CMK (cell line): Measurements from ENCODE around the gene SMIM27.

Source experiments
- DNase-seq: peaks from one replicate; pipeline ENCODE4 v3.0.0-alpha.2; 2010; ENCODE audit warnings: low read depth

Gene SMIM27

DNA sequence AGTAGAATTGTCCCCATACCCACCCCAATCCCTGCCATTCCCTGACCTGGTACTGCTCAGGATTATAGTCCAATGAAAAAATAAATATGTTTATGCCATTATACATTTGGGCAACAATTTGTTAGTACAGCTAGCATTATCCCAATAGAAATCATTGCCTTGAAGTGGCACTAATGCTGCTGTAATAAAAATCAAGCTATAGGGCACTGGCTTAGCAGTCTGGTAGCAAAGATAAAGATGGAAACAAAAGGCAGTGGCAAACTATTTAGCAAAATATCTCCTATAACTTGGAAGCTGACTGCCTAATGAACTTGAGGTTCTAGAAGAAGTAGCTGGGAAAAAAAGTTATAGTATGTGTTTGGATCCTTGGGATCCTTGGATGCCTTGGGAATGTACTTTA, 2.5 kb downstream of the SMIM27 start:
- DNase-seq = no peak

DNA sequence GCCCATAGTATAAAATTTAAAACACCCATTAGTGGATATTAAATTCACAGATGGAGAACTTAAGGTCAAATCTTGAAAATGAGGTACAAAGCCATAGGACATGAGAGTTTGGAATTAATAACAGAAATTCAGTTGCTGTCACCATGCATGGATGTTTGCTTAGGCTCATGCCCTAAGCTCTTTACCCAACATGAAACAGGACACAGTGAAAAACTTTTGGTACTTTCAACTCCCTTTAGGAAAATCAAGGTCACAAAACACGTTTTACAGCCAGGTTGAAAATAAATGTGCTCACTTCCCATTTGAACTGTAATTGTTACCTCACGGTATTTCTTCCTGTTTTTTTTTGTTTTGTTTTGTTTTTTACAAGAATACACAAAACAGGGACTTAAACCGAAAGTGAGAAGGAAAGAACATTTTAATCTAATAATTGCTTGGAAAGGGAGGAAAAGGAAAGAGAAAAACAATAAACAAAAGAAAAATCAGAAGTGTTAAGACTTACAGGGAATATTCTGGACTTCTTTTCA, 6.3 kb downstream of the SMIM27 start:
- no peak for DNase-seq

DNA sequence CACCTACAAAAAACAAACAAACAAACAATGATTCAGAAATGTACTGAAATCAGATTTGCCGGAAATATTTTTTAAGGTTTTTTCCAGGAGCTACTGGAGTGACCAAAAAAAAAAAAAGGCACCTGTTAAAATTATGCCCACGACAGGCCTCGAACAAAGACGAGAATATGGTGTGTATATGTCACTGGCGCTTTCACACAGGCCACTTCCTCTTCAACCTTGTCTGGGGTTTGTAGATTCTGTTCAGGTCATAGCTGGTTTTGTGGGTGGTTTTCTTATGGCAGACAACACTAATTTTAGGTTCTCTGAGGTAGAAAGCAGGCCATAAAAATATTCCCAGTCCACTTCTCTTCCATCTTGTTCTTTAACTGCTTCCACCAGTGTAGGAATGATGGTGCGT, 13.8 kb downstream of the SMIM27 start:
- no peak for DNase-seq

DNA sequence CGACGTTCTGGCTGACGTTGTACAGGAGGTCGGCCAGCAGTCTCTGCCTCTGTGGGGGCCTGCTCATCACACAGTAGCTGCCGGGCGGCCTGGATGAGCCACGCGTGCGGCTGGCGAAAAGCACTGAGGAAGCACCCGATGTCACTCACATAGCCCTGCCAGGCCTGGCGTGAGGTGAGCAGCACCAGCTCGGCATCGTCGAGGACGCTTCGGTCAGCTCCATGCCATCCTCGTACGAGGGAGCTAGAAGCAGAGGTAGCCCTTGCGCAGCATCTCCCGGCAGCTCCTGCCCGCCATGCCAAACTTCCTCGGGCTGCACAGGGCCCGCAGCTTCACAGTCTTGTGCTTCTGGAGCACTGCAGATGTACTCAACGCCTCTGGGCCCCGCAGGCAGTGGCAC, 14.6 kb downstream of the SMIM27 start:
- no peak for DNase-seq

DNA sequence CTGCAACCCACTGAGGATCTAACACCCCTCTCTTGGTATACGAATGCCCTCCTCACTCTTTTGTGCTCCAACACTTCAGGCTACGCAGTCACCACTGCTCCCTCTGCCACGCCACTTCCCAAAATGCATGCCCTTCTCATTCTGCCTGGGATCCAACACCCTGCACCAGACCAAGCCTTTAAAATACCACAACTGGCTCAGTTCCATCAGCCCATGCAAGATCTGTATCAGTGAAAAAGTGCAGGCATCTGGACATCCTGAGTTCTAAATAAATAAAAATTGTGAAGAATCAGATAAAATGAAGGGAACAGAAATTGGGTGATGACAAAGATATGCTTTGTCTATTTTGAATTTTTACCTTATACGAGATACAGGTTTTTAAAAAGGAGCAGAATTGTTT, 18.1 kb downstream of the SMIM27 start:
- DNase-seq = no peak

DNA sequence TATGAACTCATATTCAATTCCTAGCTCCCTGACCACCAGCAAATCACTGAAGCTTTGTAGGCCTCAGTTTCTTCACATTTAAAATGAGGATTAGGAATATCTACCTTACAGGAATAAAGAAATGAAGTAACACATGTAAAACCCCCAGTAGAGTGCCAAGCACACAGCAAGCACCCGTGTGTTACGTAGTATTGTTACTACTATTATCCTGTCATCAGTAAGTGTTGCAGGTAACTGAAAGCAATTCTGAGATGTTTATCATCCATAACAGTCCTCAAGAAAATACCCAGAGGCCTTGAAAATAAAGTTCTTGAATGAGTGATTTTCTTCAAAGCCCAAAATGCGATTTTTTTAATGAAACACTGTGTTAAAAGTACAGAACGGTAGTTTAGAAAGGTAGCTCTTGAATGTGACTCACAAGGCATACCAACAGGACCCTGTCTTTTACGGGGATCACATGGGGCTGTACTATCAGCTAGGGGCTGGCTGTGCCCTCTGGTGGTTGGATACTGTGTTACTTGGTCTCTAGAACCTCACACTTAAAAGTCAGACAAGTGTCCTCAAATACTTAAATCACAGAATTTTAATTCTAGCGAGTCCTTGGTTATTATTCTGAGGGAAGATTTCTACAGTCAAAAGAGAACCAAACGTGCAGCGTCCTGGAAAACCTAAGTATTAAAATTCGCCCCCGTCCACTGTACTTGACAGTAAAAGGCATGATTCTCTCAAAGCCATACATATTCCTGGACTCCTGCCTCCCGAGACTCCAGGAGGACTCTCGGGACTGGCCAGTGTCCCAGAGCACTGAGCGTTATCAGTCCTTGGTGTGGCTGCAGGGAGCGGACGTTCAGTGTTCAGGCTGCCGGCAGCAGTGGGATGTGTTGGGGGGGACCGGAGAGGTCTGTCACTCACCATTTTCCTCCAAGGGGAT, 20.1 kb downstream of the SMIM27 start:
- peak; percentile 59 for DNase-seq

DNA sequence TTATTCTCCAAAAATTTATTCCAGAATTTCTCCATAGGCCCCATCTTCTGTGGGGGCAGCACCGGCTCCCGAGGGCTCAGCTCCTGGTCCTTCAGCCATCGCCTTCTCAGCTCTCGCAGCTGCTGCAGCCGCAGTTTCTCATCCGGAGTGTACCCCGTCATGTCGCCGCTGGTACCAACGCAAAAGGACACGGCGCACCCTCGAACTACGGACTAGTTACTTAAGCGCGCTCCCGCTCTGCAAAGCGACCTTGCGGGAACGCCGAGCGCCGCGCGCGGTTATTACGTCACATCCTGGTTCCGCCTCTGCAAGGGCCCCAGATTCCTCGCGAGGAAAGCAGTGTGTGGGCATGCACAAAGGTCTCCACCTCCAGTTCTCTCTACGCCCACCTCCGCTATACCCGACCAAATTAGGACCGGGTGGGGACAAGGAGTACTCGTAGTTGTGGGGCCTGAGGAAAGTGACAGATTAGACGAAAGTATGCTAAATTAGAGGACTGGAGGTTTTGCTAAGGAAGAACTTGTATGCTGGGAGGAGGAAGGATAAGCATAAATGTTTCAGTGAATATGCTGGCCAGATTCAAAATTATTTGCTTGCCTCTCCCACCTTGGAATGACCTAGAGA, 20.9 kb downstream of the SMIM27 start, which contains the start of gene NDUFB6:
Gene NDUFB6, minus strand, starts transcription at position 260 of the 624 bp plus-strand sequence. Its CDS starts 99 bp downstream, at position 161.
- DNase-seq = peak; percentile 89

- DNase-seq = no peak
Measured at GRCh38 chr9:32573821-32574220, 21.7 kb downstream of the SMIM27 start.

DNA sequence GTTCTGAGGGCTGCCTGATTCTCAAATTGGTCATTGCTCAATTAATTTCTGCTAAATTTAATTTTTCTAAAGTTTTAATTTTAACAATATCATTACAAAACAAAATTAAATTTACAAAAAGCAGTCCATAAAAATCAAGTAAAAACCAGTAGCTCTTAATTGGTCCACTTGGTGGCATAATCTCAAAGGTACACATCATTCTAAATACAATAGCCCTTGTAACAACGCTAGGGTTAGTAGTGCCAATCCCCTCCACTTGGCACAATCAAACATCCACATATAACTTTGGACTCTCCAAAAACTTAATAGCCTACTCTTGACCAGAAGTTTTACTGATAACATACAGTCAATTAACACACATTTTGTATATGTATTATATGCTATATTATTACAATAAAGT, 22.7 kb downstream of the SMIM27 start:
- no peak for DNase-seq

DNA sequence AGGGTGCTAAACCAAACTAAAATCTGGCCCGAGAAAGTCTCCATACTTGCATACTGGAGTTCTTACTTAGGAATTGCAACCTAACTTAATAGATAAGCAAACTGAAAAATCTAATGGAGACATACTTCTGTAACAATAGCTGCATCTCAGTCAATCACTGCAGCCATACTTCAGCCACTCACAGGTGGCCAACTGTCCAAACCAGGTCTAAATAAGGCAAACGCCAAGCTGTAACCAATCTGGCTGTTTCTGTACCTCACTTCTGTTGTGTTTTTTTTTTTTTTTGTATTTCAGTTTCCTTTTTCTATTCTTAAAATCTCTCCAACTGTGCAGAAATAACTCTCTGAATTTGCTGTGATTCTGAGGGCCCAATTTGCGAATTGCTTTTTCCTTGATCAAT, 25.2 kb downstream of the SMIM27 start:
- no peak for DNase-seq

- no peak for DNase-seq
Measured at GRCh38 chr9:32578976-32579375, 26.8 kb downstream of the SMIM27 start.

DNA sequence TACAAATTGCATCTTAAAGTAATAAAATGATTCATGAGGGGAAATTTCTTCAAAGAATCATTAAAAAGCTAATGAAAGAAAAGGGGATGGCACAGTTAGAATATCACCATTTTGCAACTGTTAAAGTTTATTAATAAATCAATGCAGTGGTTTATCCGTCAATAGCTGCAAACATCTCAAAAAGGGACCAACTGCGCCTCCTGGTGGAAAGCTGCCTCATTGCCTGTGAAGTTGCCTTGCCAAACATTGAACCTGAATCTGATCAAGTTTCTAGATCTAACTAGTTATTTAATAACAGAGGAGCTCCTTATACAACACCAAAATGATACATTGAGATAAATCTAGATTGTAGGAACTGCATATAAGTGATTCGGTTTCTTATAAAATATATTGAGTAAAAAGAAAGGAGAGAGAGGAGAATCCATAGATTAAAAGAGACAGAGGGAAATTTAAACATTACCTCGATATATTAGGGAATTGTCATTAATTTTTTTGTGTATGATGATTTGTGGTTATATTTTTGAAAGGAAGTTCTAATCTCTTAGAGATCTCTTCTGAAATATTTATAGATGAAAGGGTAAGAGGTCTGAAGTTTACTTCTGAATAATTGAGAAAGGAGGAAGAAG, 27.7 kb downstream of the SMIM27 start:
- peak; percentile 37 for DNase-seq

- DNase-seq = no peak
Measured at GRCh38 chr9:32580631-32581300, 28.6 kb downstream of the SMIM27 start.

- DNase-seq = no peak
Measured at GRCh38 chr9:32581512-32582143, 29.5 kb downstream of the SMIM27 start.

GRCh38 chr9:32584784-32585183, 32.7 kb downstream of the SMIM27 start:
- no peak for DNase-seq

DNA sequence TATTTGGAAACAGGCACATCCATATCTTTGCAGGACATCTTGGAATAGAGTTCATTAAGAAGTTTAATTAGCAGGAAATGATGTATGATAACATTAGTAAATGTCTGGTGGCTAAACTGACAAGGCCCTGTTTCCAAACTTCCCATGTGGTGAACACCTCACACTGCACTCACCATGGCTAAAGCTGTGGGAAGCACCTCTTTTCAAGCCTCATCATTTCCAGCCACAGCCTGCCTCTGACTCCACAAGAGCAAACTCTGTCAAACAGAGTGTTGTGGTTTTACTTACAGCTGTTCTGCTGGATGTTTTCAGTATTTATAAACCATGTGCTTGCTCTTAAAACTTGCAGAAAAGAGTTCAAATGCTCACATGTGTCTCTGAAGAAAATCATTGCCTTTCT, 35.8 kb downstream of the SMIM27 start:
- DNase-seq = no peak

- no peak for DNase-seq
Measured at GRCh38 chr9:32589083-32589723, 37.1 kb downstream of the SMIM27 start.

DNA sequence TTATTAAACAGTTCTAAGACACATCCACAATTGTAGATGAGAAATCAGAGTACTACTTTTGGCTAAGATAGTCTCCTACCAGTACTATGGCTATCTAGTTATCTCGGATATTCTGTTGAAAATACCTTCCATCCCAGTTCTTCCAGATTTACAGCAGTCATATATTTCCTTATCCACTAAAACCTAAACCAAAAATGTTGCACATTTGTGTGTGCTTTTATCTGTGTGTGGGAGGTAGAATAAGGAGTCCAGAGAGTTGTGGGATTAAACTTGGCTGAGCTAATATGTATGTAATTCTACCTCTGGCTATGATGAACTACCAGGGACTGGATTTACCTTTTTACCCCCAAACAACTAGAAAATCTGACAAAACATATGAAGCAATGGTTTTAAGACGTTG, 38.3 kb downstream of the SMIM27 start:
- no peak for DNase-seq

DNA sequence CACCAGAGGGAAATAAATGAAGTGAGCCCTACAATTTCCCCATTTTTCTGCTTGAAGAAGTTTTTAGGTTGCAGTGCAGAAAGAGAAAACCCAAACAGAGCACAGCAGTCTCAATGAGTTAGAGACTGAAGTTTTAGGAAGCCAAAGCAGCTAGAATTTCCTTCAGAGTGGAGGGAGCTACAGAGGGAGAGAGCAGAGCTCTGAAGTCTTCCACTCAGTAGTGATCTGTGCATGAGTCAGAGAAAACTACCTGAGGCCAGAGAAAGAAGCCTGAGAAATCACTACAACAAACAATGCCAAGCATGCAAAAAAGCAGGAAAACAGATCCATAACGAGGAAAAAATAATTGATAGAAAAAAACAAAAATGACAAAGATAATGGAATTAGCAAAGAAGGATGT, 38.8 kb downstream of the SMIM27 start:
- no peak for DNase-seq

- DNase-seq = no peak
Measured at GRCh38 chr9:32596096-32596865, 44.2 kb downstream of the SMIM27 start.
